Measurements from ENCODE around the gene ARHGAP15.
A peak's percentile ranks its signal among the peaks of the same experiment; 100 is the strongest.

The ARHGAP15 gene

DNA sequence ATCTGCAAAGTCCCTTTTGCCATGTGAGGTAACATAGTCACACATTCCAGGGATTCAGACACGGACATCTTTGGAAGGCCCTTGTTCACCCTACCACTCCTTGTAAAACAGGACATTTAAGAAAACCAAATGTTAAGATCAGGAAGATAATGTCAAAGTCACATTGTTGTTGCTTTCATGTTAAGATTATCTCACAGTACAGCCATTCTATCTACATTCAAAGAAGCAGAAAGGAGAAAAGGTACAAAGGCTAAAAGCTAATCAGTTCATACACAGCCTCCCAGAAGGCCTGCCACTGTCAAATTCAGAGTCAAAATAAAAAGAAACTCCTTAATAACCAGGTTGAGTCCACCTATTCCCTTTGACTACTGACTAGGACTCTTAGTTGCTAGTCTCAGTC is 573.7 kb downstream of the ARHGAP15 start:
- no peak for DNase-seq

DNA sequence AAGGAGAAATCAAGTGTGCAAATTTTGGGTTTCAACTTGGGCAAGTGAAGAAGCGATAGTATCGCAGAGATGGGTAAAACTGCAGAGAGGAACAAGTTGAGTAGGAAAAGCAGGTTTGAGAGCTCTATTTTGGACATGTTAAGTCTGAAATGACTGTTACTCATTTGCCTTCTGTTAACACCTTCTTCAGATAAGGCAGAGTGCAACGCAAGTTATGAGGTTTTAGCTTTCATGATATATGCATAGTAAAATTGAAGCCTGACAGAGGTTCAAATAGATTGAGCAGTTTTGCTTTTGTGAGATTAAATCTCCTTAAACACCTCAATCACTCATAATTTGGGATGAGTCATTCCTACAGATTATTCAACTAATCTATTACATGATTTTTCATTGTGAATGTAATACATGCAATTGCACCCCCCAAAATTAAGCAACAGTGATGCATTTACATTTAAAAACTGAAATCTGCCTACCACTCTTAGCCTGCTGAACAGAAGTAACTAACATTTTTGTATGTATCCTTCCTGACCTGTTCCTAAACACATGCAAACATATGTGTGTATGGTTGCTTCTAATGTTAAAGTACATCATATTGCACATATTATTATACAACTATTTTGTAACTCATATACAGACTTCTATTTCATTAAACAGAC is 575.4 kb downstream of the ARHGAP15 start:
- no peak for DNase-seq

DNA sequence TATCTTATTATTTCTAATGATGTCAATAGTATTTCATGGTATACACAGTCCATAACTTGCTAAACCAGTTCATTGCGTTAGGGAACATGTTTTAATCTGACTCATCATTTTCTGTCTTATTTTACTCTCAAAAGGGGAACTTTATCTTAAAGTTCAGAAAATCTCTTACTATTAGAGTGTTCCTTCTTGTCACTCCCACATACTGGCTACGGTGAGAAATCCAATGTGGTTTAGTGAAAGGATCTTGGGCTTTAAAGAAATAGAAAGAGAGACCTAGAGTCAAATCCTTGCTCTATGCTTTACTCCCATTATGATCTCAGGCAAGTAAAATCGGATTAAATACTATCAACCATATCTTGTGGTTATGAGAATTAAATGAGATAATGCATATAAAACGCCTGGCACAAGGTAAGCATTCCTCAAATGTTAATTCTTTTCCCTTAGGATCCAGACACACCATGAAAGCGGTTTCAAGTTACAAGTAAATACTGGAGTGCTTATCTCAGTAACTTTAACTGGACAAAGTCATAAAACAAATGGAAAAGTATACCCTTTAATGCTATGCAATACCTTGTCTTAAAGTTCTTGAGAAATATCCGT is 576.0 kb downstream of the ARHGAP15 start:
- DNase-seq = peak; percentile 92

DNA sequence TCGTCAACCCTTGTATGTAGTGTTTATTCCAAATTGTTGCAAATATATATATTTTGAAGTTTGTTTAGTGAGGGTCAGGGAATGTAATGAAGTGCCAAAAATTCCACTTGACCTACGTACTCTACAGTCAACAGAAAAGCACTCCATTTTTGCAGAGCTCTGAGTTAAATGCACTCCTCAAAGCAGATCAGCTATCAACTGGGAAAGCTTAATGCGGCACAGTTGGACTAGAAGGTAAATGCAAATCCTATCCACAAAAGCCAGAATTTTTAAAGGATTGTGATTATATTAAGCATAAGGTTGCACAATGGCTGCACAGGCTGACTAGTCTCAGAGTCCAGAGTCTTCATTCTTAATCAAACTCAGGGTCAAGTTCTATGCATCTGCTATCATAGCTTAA is 577.1 kb downstream of the ARHGAP15 start:
- no peak for DNase-seq

DNA sequence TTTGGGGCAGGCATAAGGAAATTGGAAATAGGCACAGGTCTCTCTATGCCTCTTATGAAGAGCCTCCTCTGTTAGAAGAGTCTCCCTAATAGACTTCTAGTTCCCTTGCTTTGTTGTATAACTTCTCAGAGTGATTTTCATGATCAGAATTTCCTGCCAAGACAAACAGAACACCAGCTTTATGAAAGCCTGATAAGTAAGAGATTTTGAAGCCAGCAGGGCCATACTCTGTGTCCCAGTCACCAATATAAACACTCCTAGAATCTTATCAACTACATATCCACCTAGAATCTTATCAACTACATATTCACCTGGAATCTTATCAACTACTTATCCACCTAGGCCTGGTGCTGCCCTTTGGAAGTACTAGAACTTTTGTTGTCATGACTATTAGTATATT is 579.5 kb downstream of the ARHGAP15 start:
- no peak for DNase-seq

DNA sequence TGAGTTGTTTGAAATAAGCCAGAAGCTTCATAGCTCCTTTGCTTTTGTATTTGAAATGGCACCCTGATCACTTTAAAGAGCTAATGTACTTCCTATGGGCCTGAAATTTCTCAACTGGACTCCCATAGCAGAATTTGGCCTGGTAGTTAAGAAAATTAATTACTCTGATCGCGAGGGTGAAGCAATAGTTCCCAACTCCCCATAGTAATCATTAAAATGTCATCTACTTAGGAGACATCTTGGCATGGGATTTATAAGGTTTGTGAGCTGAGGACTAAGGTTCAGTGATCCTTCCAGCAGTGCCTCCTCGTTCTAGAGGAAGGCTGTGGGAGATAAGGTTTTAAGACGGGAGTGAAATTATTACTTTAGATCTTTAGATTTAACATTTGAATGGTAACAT is 581.0 kb downstream of the ARHGAP15 start:
- no peak for DNase-seq

DNA sequence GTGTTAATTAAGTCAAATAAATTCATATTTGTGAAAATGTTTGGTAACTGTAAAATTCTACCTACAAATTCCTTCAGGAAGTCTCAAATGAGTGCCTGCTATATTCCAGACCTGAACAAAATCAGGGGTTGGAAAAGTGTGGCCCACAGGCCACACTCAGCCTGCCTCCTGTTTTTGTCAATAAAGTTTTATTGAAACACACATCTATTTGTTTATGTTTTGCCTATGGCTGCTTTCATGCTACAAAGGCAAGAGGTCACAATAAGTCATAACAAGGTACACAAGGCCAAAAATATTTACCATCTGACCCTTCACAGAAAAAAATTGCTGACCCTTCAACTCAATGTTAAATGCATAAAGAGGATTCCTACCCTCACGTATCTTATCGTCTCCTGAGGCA is 581.7 kb downstream of the ARHGAP15 start:
- DNase-seq = no peak

DNA sequence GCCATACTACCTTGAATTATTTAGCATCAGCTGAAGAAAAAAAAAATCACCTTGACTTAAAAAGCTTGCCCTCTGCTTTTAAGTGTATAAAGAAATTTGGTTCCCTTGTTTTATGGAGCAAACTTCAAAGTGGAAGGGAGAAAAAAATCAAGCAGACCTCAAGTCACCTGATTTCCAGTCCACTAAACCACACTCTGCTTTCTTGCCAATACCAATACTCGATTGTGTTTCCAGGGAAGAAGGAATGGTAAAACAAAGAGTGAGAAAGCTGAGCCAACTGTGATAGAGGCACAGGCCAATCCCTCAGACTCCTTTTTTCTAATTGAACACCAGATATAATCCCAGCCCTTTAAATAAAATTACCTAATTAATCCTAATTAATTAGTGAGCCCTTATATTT is 587.3 kb downstream of the ARHGAP15 start:
- DNase-seq = no peak

DNA sequence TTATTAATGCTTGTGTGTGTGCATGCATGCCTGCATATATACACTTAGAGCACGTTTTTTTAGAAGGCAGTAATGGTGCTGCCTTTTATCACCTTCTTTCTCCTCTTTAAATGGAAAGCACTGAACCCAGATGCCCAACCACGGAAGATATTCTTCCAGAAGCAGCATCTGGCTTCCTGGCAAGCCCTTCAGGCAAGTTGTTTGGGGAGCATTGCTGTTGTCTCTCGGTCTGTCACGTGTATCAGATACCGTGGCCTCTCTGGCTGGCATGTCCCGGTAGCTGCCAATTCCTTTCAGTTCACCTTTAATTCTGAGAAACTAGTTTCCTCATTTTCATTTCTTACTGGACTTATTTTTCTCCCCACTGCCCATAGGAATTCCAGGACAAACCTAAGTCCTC is 587.8 kb downstream of the ARHGAP15 start:
- no peak for DNase-seq

DNA sequence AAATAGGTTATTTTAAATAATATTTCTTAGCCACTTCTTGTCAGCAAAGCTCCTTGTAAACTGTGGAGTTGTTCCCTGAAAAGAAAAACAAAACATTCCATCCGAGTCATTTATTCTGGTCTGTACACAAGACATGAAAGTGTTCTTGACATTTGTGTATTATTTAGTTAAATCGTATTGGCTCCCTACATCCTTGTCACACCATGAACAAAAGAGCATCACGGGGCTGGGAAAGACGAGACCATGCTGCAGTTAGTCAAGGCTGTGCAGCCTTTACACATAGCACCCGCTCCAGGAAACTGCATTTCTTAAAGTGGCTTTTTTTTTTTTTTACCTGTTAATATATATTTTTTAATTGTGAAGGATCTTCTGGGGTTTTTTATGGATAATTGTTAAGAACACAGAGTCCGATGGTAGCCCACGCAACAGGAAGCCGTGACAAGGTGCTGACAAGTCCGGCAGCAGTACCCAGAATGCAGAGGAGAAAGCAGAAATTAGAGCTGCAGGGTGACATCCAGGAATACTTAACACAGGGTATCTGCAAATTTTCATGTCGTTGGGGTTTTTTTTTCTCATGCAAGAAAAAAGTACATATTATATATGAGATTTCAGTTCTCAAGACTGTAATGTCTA is 588.4 kb downstream of the ARHGAP15 start:
- no peak for DNase-seq

DNA sequence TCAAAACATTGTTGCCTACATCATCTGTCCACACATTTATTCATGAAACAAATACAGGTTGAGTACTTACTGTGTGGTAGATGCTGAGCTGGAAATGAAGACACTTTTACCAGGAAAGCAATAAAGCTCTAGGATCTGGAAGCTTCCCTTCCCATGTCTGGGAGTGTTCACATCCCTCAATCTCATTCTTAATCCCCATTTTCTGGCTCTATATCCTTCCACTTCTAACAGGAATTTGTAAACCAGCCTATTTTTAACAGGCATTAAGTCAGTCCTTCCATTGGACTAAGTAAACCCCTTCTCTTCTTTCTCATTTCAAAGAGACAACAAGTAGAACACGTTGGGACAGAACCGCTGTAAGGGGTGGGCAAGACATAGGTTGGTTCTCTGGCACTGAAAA is 589.5 kb downstream of the ARHGAP15 start:
- no peak for DNase-seq

DNA sequence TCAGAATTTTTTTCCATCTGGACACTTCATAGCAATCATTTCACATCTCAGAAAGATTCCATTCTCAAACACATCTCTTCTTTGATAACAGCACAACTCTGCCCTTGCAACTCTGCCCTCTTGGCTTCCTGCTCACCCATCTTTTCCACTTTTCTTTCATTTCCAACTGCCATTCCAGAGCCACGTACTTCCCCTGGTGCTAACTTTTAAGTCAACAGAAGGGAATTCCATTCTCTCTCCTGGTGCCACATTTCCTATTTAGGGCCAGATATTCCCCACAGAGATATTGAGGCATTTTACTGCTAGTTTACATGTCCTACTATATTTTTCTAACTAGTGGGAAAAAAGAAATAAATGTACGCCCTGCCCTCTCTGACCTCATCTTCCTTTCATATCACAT is 590.2 kb downstream of the ARHGAP15 start:
- DNase-seq = no peak

DNA sequence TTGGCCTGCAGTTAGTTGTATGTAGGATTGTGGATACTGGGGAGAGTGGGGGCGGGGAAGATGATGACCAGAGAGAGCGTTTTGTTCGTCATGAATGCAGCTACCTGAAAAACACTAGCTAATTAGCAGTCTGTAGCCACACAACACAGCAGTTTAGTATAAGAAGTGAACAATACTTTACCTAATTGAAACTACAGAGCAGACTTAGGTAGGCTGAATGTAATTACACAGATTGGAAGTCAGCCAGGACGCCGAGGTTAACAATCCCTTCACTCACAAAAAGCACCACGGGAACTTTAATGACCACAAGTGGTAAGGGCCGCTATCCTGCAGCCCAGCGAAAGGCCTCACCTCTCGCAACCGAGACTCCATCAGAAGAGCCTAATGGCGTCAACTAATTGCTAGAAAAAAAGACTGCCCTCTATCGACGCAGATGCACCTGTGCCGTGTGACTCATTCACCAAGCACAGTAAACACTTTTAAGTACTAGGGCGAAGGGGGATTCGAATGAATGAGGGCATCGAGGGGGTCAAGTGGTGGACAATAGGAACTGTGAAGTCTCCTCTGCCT is 591.0 kb downstream of the ARHGAP15 start:
- DNase-seq = no peak

DNA sequence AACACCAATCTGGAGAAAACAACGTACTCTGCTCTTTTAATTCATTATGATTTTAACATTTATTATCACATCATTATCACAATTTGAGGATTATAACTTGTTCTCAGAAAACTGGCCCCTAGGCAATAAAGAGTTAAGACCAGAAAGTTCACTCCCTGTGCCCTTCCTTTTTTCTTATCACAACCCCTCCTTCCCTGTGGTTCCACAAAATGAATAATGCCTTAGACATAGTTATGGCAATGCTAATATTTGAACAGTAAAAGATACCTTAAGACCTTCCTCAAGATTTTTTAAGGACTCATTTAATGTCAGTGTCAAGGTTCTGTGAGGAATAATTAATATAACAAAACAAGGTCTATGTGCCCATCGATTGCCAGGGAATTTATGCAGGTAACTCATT is 596.2 kb downstream of the ARHGAP15 start:
- DNase-seq = no peak

DNA sequence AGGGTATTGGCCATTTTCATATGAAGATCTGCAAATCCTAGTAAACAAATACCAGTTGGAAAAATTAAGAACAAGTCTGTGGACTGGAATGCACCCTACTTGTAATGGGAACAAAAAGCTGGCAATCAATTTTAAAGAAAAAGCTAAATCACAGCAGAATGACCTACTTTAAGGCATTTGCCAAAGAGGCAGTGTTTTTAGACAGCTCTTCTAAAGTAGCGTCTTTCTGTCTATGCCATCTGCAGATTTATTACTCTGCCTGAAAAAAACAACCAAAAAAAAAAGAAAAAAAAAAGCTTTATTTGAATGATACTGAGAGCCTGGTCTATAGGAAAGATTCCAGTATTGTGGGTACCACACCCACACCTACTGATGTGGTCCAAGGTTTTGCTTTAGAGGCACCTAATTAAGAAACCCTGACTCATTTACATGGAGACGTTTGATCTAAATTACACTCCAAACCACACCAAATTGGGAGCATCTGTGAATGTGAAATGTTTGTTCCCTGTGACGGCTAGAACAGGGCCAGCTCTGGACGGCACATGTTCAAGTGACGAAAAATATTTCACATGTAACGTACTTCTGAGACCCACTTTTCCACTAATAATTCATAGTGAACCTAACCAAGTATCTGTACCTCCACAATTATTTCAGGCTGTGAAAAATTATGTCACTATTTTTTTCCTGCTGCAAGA is 597.1 kb downstream of the ARHGAP15 start:
- DNase-seq = no peak

DNA sequence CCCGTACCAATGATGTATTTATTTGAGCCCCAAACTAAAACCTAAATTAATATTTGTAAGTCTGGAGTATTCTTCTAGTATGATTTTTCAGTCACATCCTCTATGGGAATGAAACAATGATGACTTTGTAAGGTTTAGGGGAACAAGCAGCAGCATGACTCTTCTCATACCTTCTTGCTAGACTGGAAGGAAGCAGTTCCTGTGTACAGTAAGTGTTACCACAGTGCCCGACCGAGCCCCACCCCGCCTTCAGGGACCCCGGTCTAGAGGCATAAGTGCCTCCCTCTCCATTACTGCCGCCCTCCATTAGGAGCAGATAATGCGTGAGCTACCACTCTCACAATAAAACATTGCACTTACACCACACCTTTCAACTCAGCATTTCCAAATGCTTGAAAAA is 599.3 kb downstream of the ARHGAP15 start:
- no peak for DNase-seq

DNA sequence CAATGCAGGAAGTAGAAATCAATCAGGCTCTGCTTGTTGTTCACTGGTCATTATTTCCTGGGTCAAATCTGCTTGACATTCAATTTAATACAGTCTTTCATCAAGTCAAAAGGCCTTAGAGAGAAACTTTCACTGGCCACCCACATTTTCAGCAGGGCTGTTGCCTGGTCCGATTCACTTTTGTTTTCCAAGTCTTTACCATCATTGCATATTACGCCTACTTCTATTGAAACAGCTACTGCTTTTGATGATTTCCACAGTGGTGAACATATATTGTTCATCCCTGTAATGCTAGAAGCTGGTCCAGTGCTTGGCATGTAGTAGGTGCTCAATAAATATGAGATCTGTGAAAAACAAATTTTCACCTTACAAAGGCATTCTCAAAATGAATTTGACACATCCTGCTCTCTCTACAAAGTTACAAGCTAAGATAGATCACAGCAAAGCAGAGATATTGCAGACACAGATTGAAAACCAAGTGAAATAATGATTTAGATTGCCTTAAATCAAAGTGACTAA is 600.1 kb downstream of the ARHGAP15 start:
- peak; percentile 61 for DNase-seq

DNA sequence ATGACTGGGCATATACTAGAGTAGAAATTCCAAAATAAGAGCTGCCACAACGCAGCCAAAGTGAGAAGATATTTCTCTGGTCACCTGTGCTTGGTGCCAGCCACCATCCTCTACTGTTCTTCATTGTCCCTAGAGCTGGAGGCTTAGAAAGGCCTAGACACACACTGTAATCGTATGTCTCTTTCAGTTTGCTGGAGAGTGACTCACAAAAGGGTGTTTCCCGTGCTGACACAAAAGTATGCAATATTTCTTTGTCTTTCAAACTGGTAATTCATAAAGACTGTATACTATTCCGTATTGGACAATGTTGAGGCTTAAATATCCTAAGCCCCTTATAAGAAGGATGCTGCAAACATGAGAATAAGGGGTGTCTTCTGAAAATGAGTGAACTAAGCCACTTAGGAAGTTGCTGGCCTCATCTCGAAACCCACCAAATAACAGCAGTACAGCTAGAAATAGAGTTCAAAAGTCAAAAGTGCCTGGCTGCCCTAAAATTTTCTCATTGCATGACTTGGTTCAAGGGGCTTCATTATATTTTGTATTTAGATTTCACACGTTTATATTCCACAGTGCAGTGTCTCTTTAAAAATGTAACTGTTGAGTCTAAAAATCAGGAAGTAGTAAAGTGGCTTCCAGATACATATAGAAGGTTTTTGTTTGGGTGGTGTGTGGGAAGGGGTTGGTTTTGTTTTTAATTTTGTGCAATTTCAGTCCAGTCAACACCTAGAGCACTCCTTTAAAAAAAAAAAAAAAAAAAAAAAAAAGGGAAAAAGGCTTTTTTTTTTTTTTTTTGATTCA is 601.1 kb downstream of the ARHGAP15 start:
- DNase-seq = peak; percentile 90

DNA sequence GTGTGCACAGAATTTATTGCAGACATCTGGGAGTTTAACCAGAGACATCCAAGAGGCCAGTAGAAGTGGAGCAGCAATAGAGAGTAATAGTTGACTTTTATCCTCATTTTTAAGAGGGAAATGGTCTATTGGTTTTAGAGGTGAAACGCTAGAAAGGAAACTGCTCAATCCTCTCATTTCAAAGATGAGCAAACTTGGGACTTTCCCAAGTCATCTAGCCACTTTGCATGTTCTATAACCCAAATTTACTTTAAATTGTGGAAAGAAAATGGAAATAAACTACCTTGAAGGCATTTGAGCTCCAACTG is 601.7 kb downstream of the ARHGAP15 start:
- DNase-seq = peak; percentile 79

DNA sequence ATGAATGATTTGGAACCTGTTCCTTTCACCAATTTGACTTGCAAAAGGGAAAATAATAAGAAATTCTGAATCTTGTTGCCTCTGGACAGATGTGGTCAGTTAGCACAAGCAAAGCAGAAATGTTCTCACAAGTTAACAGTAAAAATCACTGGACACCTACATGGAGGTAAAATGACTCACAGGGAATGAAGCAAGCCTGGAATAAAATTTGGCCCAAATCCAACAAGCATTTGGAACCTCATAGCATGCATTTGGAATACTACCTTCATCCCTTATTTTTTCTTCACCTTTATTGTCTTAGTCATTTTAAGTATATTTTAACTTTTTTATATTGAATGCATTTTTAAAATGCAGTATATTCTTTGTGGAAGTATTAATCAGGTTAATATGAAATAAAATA is 602.9 kb downstream of the ARHGAP15 start:
- DNase-seq = no peak

DNA sequence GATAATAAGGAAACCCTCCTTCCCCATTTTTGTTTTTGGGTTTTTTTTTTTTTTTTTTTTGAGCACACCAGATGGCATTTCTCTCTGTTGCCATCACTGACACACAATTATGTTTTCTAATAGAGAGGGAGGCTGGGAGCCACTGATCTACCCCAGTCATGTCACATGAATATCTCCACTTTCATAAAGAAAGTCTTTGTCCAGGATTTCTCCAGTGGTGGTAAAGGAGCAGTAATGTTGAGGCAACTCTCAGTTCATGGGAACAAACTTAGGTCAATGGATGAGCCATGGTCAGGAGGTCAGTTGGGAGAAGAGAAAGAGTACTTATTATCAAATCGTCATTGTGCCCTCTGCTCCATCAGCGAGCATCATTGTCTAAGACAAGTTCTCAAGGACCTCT is 603.7 kb downstream of the ARHGAP15 start:
- DNase-seq = peak; percentile 65

DNA sequence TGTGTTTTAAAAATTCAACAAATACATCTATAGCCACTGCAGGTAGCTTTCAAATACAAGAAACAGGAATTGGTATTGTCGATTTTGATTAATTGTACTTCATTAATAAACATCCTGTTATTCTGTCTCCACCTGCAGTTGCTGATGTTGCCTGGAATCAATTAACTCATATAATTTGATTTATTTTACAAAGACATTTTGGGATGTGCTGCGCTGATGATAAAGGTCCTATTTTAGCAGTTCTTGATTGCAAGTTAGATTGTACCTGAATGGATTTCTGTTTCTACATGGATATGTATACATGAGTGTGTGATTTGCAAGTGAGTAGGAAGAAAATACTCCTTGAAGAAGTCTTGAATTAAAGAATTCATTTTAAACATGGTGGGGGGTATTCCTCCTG is 605.3 kb downstream of the ARHGAP15 start:
- no peak for DNase-seq

DNA sequence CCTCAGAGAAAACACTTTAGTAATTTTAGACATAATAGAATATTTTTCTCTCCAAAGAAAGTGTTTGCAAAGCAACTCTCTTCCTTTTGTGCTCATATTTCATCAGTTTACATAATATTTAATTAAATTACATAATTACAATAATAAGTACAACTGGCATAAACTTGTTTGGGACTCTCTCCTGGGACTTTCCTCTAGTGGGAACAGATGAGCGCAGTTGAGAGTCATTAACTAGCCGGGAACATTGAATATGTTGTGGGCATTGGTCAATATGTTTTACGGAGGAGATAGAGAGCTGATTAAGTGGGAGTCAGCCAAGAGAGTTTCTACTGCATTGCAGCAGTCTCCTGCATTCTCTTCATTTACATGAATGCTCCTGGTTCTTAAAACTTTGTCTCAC is 607.7 kb downstream of the ARHGAP15 start:
- no peak for DNase-seq
